ENCODE measurements around the gene CSNK1G3.

The CSNK1G3 gene

DNA sequence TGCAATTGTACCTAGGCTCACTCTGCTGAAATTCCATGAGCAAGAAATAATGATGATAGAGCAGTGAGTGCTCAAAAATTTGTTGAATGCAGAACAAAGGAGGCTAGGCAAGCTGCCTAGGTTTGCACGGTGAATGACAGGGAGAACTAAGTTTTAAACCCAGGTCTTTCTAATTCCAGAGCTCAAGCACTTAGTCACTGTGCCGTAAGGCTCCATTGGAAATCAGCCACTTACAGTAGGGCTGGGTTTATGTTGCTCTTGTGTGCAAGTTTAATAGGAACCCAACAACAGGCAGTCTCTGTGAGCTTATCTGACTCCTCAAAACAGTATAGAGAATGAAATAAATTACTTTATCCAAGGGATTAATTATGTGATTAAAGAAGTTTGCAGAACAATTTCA is 147.0 kb downstream of the CSNK1G3 start:
- no peak for DNase-seq

- no peak for DNase-seq
Observed at GRCh38 chr5:123659495-123659894, 147.5 kb downstream of the CSNK1G3 start.

DNA sequence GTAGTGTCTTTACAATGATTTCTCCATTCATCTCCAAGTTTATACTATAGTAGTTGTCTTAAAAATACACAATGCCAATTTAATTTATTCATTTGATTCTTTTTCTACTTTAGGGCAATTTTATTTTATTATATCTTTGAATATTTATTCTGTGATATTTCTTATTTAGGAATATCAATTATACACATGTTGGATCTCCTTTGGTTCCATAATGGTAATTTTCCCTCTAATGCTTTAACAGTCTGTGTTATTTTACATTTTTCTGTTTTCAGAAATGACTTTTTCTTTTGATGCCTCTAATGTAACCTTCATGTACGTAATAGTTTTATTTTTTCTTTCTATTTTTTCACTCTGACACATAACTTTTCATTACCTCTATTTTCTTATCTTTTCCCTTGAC is 153.0 kb downstream of the CSNK1G3 start:
- DNase-seq, result no peak

GRCh38 chr5:123665822-123666371 is 153.9 kb downstream of the CSNK1G3 start:
- DNase-seq, result no peak

Data from NCI-H1417 treated with DMSO at 0.1 percent for 48 hours (cell line).